Measurements from ENCODE around the gene SLC25A25. TPM values are rescaled to one million over a fixed set of nuclear protein-coding genes. Genes with fewer than 3 reads are reported as not detected.

The SLC25A25 gene
- total and polyA plus RNA-seq, 8 donors: 7.9 to 37.1 (median 13.6) TPM

DNA sequence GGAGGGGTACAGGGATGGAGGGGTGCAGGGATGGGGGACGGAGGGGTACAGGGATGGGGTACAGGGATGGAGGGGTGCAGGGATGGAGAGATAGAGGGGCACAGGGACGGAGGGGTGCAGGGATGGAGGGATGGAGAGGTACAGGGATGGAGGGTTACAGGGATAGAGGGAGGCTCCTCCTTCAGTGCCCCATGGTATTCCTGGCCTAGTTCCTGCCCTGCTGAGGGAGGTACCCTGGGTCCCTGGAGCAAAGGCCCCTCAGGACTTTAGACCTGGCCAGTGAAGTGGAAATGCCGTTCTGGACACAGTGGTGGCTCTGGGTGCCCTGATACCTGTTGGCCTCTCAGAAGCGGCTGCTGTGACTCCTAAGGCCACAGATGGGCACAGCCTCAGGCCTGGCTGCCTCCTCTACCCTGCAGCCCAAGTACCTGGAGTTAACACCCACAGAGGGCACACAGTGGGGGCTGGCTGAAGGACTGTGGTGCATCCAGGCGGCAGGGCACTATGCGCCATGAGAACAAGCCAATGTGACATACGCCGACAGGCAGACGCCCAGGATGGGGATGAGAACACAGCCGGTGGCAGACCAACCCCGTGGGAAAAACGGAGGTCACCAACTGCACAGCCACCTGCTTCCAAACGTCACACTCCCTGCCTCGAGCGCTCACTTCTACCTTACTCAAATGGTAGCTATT is 51.1 kb downstream of the SLC25A25 start:
- no peaks in the 10 kb centered on the region for H3K9me3 ChIP-seq
- H3K27me3 ChIP-seq: no peaks in the 10 kb centered on the region
- H3K4me1 ChIP-seq: peaks cover 9 to 32% (median 31%) of the 10 kb centered on the region in 4 donors
- H3K36me3 ChIP-seq: peaks cover 34 to 57% (median 46%) of the 10 kb centered on the region in 4 donors
- no peak overlapping the region for H3K27ac ChIP-seq
- no peak for TF ChIP-seq CTCF (IDR thresholded peaks at IDR 0.05)
- no peak for TF ChIP-seq POLR2AphosphoS5 (IDR thresholded peaks at IDR 0.05)
- TF ChIP-seq EP300 (IDR thresholded peaks at IDR 0.05): no peak
- no peak for TF ChIP-seq POLR2A (IDR thresholded peaks at IDR 0.05)
- no peak overlapping the region for H3K4me3 ChIP-seq
- DNase-seq: peak in 1 of 2 donors; percentile 25
- intact Hi-C loops (cut with DNase I; ENCODE audit: low total_unique reads): no loop called here
- WGBS, 5 donors: 68 to 78% (median 74%) methylated on average over 14 to 15 of the region's 15 CpGs

DNA sequence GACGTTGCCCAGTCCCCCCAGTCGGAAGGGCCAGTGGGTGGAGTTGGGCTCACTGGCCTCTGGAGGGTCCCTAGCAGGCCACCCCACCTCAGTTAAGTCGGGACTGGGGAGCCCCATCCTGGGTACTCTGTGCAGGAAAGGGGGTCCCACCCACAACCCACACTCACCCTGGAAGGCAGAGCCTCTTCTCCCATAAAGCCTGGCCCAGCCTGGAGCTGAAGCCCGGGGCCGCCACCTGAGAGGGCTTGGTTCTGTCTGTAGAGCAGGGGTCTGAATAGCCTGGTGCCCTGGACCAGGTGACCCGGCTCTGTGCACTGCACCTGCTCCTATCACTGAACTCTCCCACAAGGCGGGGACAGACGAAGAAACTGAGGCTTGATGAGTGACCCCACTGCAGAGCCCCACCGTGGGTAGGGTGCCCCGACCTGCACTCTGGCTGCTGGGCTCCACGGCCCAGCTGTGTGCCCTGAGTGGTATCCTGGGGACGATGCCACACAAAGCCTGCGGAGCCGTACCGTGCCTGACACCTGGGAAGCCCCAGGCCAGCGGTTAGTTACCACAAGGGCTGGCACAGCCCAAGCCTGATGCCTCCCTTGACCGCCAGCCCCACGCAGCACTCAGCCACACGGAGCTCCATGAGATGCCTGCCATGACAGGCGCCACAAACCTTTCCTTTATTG is 52.2 kb downstream of the SLC25A25 start:
- H3K4me3 ChIP-seq: no peak overlapping the region
- H3K27ac ChIP-seq: no peak overlapping the region
- peaks cover 36 to 58% (median 53%) of the 10 kb centered on the region in 4 donors for H3K36me3 ChIP-seq
- no peaks in the 10 kb centered on the region for H3K27me3 ChIP-seq
- 79 to 88% (median 81%) methylated on average over 12 to 20 of the region's 20 CpGs for WGBS, 5 donors
- TF ChIP-seq POLR2A (IDR thresholded peaks at IDR 0.05) (no peak), CTCF (IDR thresholded peaks at IDR 0.05) (no peak), POLR2AphosphoS5 (IDR thresholded peaks at IDR 0.05) (no peak), EP300 (IDR thresholded peaks at IDR 0.05) (no peak)
- no peaks in the 10 kb centered on the region for H3K9me3 ChIP-seq
- peak in 1 of 2 donors; percentile 17 for DNase-seq
- H3K4me1 ChIP-seq: peaks cover 10 to 40% (median 36%) of the 10 kb centered on the region in 4 donors
- intact Hi-C loops (cut with DNase I; ENCODE audit: low total_unique reads): no loop called here

DNA sequence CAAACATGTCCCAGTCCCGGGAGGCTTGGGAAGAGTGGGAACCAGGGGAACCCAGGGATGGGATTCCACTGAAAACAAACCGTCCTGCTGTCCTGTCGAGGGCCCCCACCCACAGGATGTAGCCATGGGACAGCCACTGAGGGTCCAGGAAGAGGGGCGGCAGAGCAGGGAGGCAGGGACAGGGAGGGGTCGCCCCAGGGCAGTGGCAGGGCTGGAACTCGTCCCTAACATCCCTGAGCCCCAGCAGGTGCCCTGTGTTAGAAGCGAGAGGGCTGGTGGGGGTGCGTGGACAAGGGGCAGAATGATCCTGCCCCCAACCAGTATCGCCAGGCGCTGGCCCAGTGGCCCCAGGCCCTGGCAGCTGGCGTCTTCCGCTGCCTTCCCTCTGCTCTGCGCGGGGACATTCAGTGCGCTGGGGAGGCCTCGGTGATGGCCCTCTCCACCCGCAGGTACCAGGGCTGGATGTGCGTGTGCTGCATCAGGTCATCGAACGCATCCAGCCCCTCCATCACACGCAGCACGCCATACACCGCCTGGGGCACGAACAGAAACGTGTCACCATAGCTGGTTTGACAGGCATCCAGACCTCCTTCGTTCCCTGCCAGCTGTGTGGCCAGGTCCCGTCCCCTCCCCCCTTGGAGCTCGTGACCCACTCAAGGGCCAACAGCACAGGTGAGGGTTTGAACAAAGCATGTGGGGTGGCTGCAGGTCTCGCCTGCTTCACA is 52.9 kb downstream of the SLC25A25 start:
- intact Hi-C loops (cut with DNase I; ENCODE audit: low total_unique reads): no loop called here
- Histone ChIP-seq H3K4me1 (peaks cover 12 to 40% (median 37%) of the 10 kb centered on the region in 4 donors), H3K9me3 (no peaks in the 10 kb centered on the region), H3K27ac (no peak overlapping the region), H3K36me3 (peaks cover 36 to 56% (median 53%) of the 10 kb centered on the region in 4 donors), H3K27me3 (no peaks in the 10 kb centered on the region), H3K4me3 (no peak overlapping the region)
- 83 to 87% (median 85%) methylated on average over 10 to 29 of the region's 29 CpGs for WGBS, 5 donors
- TF ChIP-seq EP300 (IDR thresholded peaks at IDR 0.05) (no peak), POLR2AphosphoS5 (IDR thresholded peaks at IDR 0.05) (no peak), POLR2A (IDR thresholded peaks at IDR 0.05) (no peak), CTCF (IDR thresholded peaks at IDR 0.05) (no peak)
- DNase-seq: peak in 1 of 2 donors; percentile 22

DNA sequence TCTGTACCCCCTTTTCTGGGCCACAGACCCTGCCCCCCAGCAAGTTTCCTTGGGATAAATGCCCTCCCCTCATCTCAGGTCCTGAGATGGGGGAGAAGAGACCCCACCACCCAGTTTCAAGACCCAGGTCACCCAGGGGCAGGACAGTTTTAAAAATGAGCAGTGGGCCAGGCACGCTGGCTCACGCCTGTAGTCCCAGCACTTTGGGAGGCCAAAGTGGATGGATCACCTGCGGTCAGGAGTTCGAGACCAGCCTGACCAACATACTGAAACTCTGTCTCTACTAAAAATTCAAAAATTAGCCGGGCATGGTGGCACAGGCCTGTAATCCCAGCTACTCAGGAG is 53.4 kb downstream of the SLC25A25 start:
- no peak for DNase-seq
- intact Hi-C loops (cut with DNase I; ENCODE audit: low total_unique reads): no loop called here
- Histone ChIP-seq H3K4me3 (no peak overlapping the region), H3K27ac (no peak overlapping the region), H3K36me3 (peaks cover 36 to 56% (median 53%) of the 10 kb centered on the region in 4 donors), H3K27me3 (no peaks in the 10 kb centered on the region), H3K9me3 (no peaks in the 10 kb centered on the region), H3K4me1 (peaks cover 14 to 40% (median 37%) of the 10 kb centered on the region in 4 donors)
- 89 to 97% (median 93%) methylated on average over 3 to 5 of the region's 5 CpGs for WGBS, 5 donors
- TF ChIP-seq EP300 (IDR thresholded peaks at IDR 0.05): no peak
- no peak for TF ChIP-seq POLR2A (IDR thresholded peaks at IDR 0.05)
